GM18868 (cell line): ENCODE measurements around the gene NR2F2.

Source experiments
- ATAC-seq: cut with Tn5 transposase; IDR thresholded peaks from one replicate; pipeline ENCODE4 v1.9.1; 2021; ENCODE audit warnings: mild to moderate bottlenecking, moderate library complexity; ENCODE audit not compliant: unreplicated experiment

The NR2F2 gene

GRCh38 chr15:96330450-96331143 lies at the start of gene NR2F2:
NR2F2 (plus strand) TSS chr15:96330700; CDS start chr15:96332106, 1,406 bp downstream.
- peak; percentile 51 for ATAC-seq

GRCh38 chr15:96285305-96285704 lies 45.2 kb upstream of the NR2F2 start:
- no peak for ATAC-seq

- ATAC-seq: no peak
Measured at GRCh38 chr15:96285729-96286254, 44.7 kb upstream of the NR2F2 start.

- no peak for ATAC-seq
Measured at GRCh38 chr15:96290679-96291078, 39.8 kb upstream of the NR2F2 start.

- no peak for ATAC-seq
Measured at GRCh38 chr15:96292635-96293034, 37.9 kb upstream of the NR2F2 start.

- no peak for ATAC-seq
Measured at GRCh38 chr15:96293441-96293840, 37.1 kb upstream of the NR2F2 start.

- no peak for ATAC-seq
Measured at GRCh38 chr15:96294766-96295165, 35.7 kb upstream of the NR2F2 start.

- ATAC-seq: peak; percentile 51
Measured at GRCh38 chr15:96296264-96296663, 34.2 kb upstream of the NR2F2 start.

GRCh38 chr15:96297783-96298182 lies 32.7 kb upstream of the NR2F2 start:
- no peak for ATAC-seq

- ATAC-seq: no peak
Measured at GRCh38 chr15:96298217-96298616, 32.3 kb upstream of the NR2F2 start.

- ATAC-seq: no peak
Measured at GRCh38 chr15:96300836-96301235, 29.7 kb upstream of the NR2F2 start.

GRCh38 chr15:96303503-96304056 lies 26.9 kb upstream of the NR2F2 start:
- ATAC-seq: no peak

- ATAC-seq: no peak
Measured at GRCh38 chr15:96304839-96305238, 25.7 kb upstream of the NR2F2 start.

- no peak for ATAC-seq
Measured at GRCh38 chr15:96306321-96306720, 24.2 kb upstream of the NR2F2 start.

GRCh38 chr15:96307856-96308394 lies 22.6 kb upstream of the NR2F2 start:
- no peak for ATAC-seq

GRCh38 chr15:96309143-96309660 lies 21.3 kb upstream of the NR2F2 start:
- ATAC-seq: no peak

GRCh38 chr15:96311256-96311955 lies 19.1 kb upstream of the NR2F2 start:
- ATAC-seq: no peak

- no peak for ATAC-seq
Measured at GRCh38 chr15:96311956-96312294, 18.6 kb upstream of the NR2F2 start.

- ATAC-seq: peak; percentile 50
Measured at GRCh38 chr15:96312641-96313335, 17.7 kb upstream of the NR2F2 start.

GRCh38 chr15:96314518-96314917 lies 16.0 kb upstream of the NR2F2 start:
- no peak for ATAC-seq

- no peak for ATAC-seq
Measured at GRCh38 chr15:96314963-96315362, 15.5 kb upstream of the NR2F2 start.
